GM12878 (cell line): Measurements from ENCODE around the gene LAMB4. TPM values are rescaled to one million over a fixed set of nuclear protein-coding genes. Genes with fewer than 3 reads are reported as not detected.

Experiments used
- ATAC-seq: fragments of 200-7000 bp; cut with Tn5 transposase; 3 replicates; pipeline ENCODE4 v1.9.1; 2020; ENCODE audit warnings: mild to moderate bottlenecking, moderate library complexity
- BruUV-seq: library from RNA; stranded (reverse); fragments of 400-500 nt; replicated peaks from 2 replicates; lab custom pipeline; 2021; lab: Mats Ljungman, UMichigan
- CTCF ChIA-PET: fragments of 300-600 bp; sonication (Branson Sonifier 250); formaldehyde crosslinking; extraction: SDS; loops from one replicate; lab custom pipeline; 2021; ENCODE audit warnings: inconsistent platforms; lab: Yijun Ruan, JAX
- POLR2A ChIA-PET: fragments of 350-600 bp; formaldehyde crosslinking; extraction: SDS; loops from one replicate; lab custom pipeline; 2021; ENCODE audit warnings: inconsistent platforms; lab: Charles Lee
- RAD21 ChIA-PET: fragments of 300-600 bp; sonication (Branson Sonifier 250); formaldehyde crosslinking; loops from one replicate; lab custom pipeline; 2023; ENCODE audit warnings: antibody characterized with exemption; ENCODE audit not compliant: unreplicated experiment; lab: Charles Lee
- SMC1A ChIA-PET: fragments of 300-600 bp; sonication (Branson Sonifier 250); formaldehyde crosslinking; loops from one replicate; lab custom pipeline; 2023; ENCODE audit not compliant: unreplicated experiment, uncharacterized antibody; lab: Charles Lee
- DNase-seq: peaks from one replicate; pipeline ENCODE4 v3.0.0-alpha.2; 2011; ENCODE audit warnings: low read depth, low spot score
- FAIRE-seq: peaks from 3 replicates; lab custom pipeline; 2011; peaks lifted over from hg19 to GRCh38; lab: Jason Lieb, UNC
- H2AFZ ChIP-seq: 2 replicates; pipeline ENCODE4 v1.6.0; 2011; ENCODE audit warnings: low read depth, low read length, control low read depth; ENCODE audit not compliant: control insufficient read depth
- H3K27ac ChIP-seq: 2 replicates; pipeline ENCODE4 v1.5.1; 2011; ENCODE audit warnings: control low read depth; ENCODE audit not compliant: control insufficient read depth, insufficient read depth
- H3K27me3 ChIP-seq, 2 experiments: replicated peaks in 1 of 2; 2 replicates each; pipeline versions ENCODE4 v1.6.0 to v1.6.1; 2011; ENCODE audit warnings: low read length in 1 of 2; ENCODE audit not compliant: control insufficient read depth in 2 of 2, insufficient read depth in 2 of 2
- H3K36me3 ChIP-seq, 2 experiments: 2 replicates each; pipeline ENCODE4 v1.5.1; 2011; ENCODE audit warnings: low read length in 1 of 2; ENCODE audit not compliant: control insufficient read depth in 2 of 2, insufficient read depth in 2 of 2
- H3K4me1 ChIP-seq: 2 replicates; pipeline ENCODE4 v1.6.1; 2011; ENCODE audit warnings: mild to moderate bottlenecking, low read length, moderate library complexity, mixed read lengths; ENCODE audit not compliant: control insufficient read depth, insufficient read depth
- H3K4me2 ChIP-seq: 2 replicates; pipeline ENCODE4 v1.6.0; 2011; ENCODE audit warnings: control low read depth; ENCODE audit not compliant: control insufficient read depth, insufficient read depth
- H3K4me3 ChIP-seq: fragments of 200-600 bp; sonication (generic); 2 replicates; pipeline ENCODE4 v1.5.1; 2016
- H3K79me2 ChIP-seq: 2 replicates; pipeline ENCODE4 v1.6.0; 2011; ENCODE audit warnings: low read length; ENCODE audit not compliant: control insufficient read depth, insufficient read depth
- H3K9ac ChIP-seq: 2 replicates; pipeline ENCODE4 v1.8.0; 2011; ENCODE audit warnings: low read length, control low read depth, mixed read lengths; ENCODE audit not compliant: control insufficient read depth, insufficient read depth
- H3K9me3 ChIP-seq: replicated peaks from 3 replicates; pipeline ENCODE4 v1.5.1; 2011; ENCODE audit warnings: mild to moderate bottlenecking, low read length; ENCODE audit not compliant: control insufficient read depth, insufficient read depth
- H4K20me1 ChIP-seq: 2 replicates; pipeline ENCODE4 v1.6.0; 2011; ENCODE audit not compliant: control insufficient read depth, insufficient read depth
- NR2C2 ChIP-seq: IDR thresholded peaks from 2 replicates; pipeline ENCODE4 v1.6.1; 2011; ENCODE audit warnings: borderline replicate concordance, low read depth; ENCODE audit not compliant: control insufficient read depth, insufficient read length
- in situ Hi-C: fragments of 300-500 bp; cut with MboI; formaldehyde crosslinking; loops from 9 replicates; pipeline ENCODE4 v1.14.3; 2018; ENCODE audit warnings: mixed read lengths
- intact Hi-C: fragments of 100-400 bp; cut with micrococcal nuclease; formaldehyde crosslinking; loops from one replicate; pipeline ENCODE4 v1.14.2; 2022; ENCODE audit not compliant: unreplicated experiment
- polyA plus RNA-seq, 11 experiments: library from polyadenylated mRNA; depleted of rRNA in 4 of 11; unstranded in 6 of 11; stranded (reverse) in 5 of 11; fragments of >200 nt; fragmentation: Nextera tagmentation in 4 of 11; fragmentation: Illumina TruSeq in 1 of 11; extraction: Ambion mirVana in 4 of 11; extraction: Trizol in 1 of 11; gene quantifications; 1 replicate in 1 of 11; 2 replicates in 10 of 11; pipeline versions ENCODE4 v1.2.1 to v1.2.3, GENCODE V29; 2011 to 2016; ENCODE audit warnings: inconsistent platforms in 2 of 11, missing spikeins in 2 of 11, low read depth in 1 of 11
- small RNA-seq: library from RNA; depleted of rRNA; stranded (forward); fragments of <200 nt; gene quantifications from one replicate; pipeline ENCODE3, GENCODE V24; 2014
- total RNA-seq, 4 experiments: library from RNA; depleted of rRNA in 3 of 4; stranded (reverse); fragments of >200 nt in 3 of 4; fragmentation: Illumina TruSeq in 1 of 4; extraction: Trizol in 1 of 4; gene quantifications; 2 replicates each; pipeline versions ENCODE4 v1.2.1 to v1.2.3, GENCODE V29; 2013 to 2021

LAMB4 gene
- total and polyA plus RNA-seq, 10 of the 15 experiments (the other 5 are each of a cell fraction or from before 2014, with no cell fraction given) = 0.04 to 0.06 TPM; not detected in 8

DNA sequence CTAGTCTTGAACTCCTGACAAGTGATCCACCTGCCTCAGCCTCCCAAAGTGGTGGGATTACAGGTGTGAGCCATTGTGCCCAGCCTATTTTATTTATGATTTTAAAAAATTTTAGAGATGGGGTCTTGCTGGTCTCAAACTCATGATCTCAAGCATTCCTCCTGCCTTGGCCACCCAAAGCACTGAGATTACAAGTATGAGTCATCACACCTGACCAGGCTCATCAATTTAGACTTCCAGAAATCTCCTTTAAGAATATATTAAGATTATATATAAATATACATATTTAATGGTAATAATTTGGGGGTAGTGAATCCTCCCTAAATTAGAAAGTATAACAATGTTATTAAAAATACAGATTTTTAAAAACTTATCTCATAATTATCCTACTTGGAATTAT lies 156.3 kb downstream of the LAMB4 start:
- H3K4me2 ChIP-seq = no peak overlapping the region
- CTCF ChIA-PET = interaction anchor here (0.7 kb wide), 1 partner anchor 8 kb away, joined by 3 read pairs; no protein-coding TSS in a partner anchor
- no peak overlapping the region for H3K27ac ChIP-seq
- ATAC-seq (no peak), FAIRE-seq (no peak), DNase-seq (no peak)
- H4K20me1 ChIP-seq = no peaks in the 10 kb centered on the region
- RAD21 ChIA-PET = no interaction called here
- H3K9me3 ChIP-seq = no peaks in the 10 kb centered on the region
- no peaks in the 10 kb centered on the region for H3K4me1 ChIP-seq
- no peaks in the 10 kb centered on the region; a peak in 1 of 4 replicates for H3K27me3 ChIP-seq
- BruUV-seq = no TSS peak
- in situ Hi-C loops = no loop called here
- no peak overlapping the region for H3K9ac ChIP-seq
- POLR2A ChIA-PET = no interaction called here
- intact Hi-C loops = no loop called here
- H3K36me3 ChIP-seq = no peaks in the 10 kb centered on the region
- H2AFZ ChIP-seq = no peak overlapping the region
- H3K4me3 ChIP-seq = no peak overlapping the region
- no peak for TF ChIP-seq NR2C2
- H3K79me2 ChIP-seq = no peaks in the 10 kb centered on the region
- SMC1A ChIA-PET = interaction anchor here (0.5 to 1.7 kb wide), 2 partner anchors 12 to 123 kb away, joined by 3 read pairs; no protein-coding TSS in a partner anchor

Small RNA genes lying within 50 kb of the gene (small RNA-seq; reads per million reads assigned to genes)
- not detected for gene RF00012

Other genes with a start within 250 kb of the LAMB4 start
- 62.7 and 78.9 TPM in 2 replicates for gene DLD, start 239.2 kb downstream of the LAMB4 start, total RNA-seq (2014; rRNA removed)
- gene DLD, start 239.2 kb downstream of the LAMB4 start, total RNA-seq (2014; rRNA removed; fragmentation: Illumina TruSeq; extraction: Trizol) = 80.6 and 82.9 TPM in 2 replicates
- gene DLD, start 239.2 kb downstream of the LAMB4 start, total RNA-seq (2021) = 94.2 and 97.6 TPM in 2 replicates
- 175 and 282 TPM in 2 replicates for gene DLD, start 239.2 kb downstream of the LAMB4 start, polyA plus RNA-seq (2011; rRNA removed)
- 314 and 369 TPM in 2 replicates for gene DLD, start 239.2 kb downstream of the LAMB4 start, polyA plus RNA-seq (2014; fragmentation: Illumina TruSeq; extraction: Trizol)
- 100 to 1,000 TPM; 147 to 215 TPM for gene DLD, start 239.2 kb downstream of the LAMB4 start, polyA plus RNA-seq (2014; fragmentation: Nextera tagmentation; extraction: Ambion mirVana)
- gene DLD, start 239.2 kb downstream of the LAMB4 start, polyA plus RNA-seq (2014; rRNA removed) = 109 and 133 TPM in 2 replicates
- gene DLD, start 239.2 kb downstream of the LAMB4 start, polyA plus RNA-seq (2016; fragmentation: Nextera tagmentation; extraction: Ambion mirVana) = 100 to 1,000 TPM; 192 to 196 TPM
- not detected in 2 replicates for gene LAMB1, start 127.2 kb downstream of the LAMB4 start, total RNA-seq (2014; rRNA removed)
- not detected in 2 replicates for gene LAMB1, start 127.2 kb downstream of the LAMB4 start, total RNA-seq (2014; rRNA removed; fragmentation: Illumina TruSeq; extraction: Trizol)
- gene LAMB1, start 127.2 kb downstream of the LAMB4 start, total RNA-seq (2021) = 0.48 and 0.77 TPM in 2 replicates
- 0.08 and 0.12 TPM in 2 replicates for gene LAMB1, start 127.2 kb downstream of the LAMB4 start, polyA plus RNA-seq (2011; rRNA removed)
- gene LAMB1, start 127.2 kb downstream of the LAMB4 start, polyA plus RNA-seq (2014; fragmentation: Illumina TruSeq; extraction: Trizol) = not detected in 2 replicates
- 1 to 10 TPM in 1 of 2 experiments, under 1 TPM in 1; 0.05 to 1.7 TPM for gene LAMB1, start 127.2 kb downstream of the LAMB4 start, polyA plus RNA-seq (2014; fragmentation: Nextera tagmentation; extraction: Ambion mirVana)
- not detected in 2 replicates for gene LAMB1, start 127.2 kb downstream of the LAMB4 start, polyA plus RNA-seq (2014; rRNA removed)
- 1 to 10 TPM; 1.6 to 2.2 TPM for gene LAMB1, start 127.2 kb downstream of the LAMB4 start, polyA plus RNA-seq (2016; fragmentation: Nextera tagmentation; extraction: Ambion mirVana)